H9 (cell line): Measurements from ENCODE around the gene CCDC12. TPM values are rescaled to one million over a fixed set of nuclear protein-coding genes. Genes with fewer than 3 reads are reported as not detected.

Experiments
- DNase-seq: peaks from one replicate; pipeline ENCODE4 v3.0.0-alpha.2; 2017
- H2AFZ ChIP-seq: one replicate; pipeline ENCODE4 v1.6.1; 2013; ENCODE audit warnings: mild to moderate bottlenecking, low read length, control low read depth, moderate library complexity
- H2AK5ac ChIP-seq: 2 replicates; pipeline ENCODE4 v1.6.1; 2013; ENCODE audit warnings: low read length, control low read depth, mixed read lengths; ENCODE audit not compliant: insufficient read length
- H2BK120ac ChIP-seq: one replicate; pipeline ENCODE4 v1.6.1; 2013; ENCODE audit warnings: low read depth, mild to moderate bottlenecking, low read length, control low read depth, inconsistent platforms; ENCODE audit not compliant: poor library complexity, severe bottlenecking
- H2BK12ac ChIP-seq: 2 replicates; pipeline ENCODE4 v1.6.1; 2013; ENCODE audit warnings: low read length, control low read depth, mixed read lengths, low read depth; ENCODE audit not compliant: insufficient read length
- H2BK15ac ChIP-seq: 2 replicates; pipeline ENCODE4 v1.6.1; 2013; ENCODE audit warnings: low read depth, low read length, control low read depth
- H2BK20ac ChIP-seq: one replicate; pipeline ENCODE4 v1.6.1; 2013; ENCODE audit warnings: low read depth, mild to moderate bottlenecking, low read length, control low read depth, inconsistent platforms; ENCODE audit not compliant: poor library complexity, severe bottlenecking
- H2BK5ac ChIP-seq: 2 replicates; pipeline ENCODE4 v1.6.1; 2013; ENCODE audit warnings: low read length, control low read depth, mixed read lengths; ENCODE audit not compliant: insufficient read length
- H3K14ac ChIP-seq: 2 replicates; pipeline ENCODE4 v1.6.1; 2013; ENCODE audit warnings: low read length, control low read depth; ENCODE audit not compliant: insufficient read depth
- H3K18ac ChIP-seq: 2 replicates; pipeline ENCODE4 v1.6.1; 2013; ENCODE audit warnings: low read depth, mild to moderate bottlenecking, mixed read lengths, low read length, control low read depth; ENCODE audit not compliant: insufficient read length
- H3K23ac ChIP-seq: 2 replicates; pipeline ENCODE4 v1.6.1; 2013; ENCODE audit warnings: low read length, control low read depth, mixed read lengths, low read depth; ENCODE audit not compliant: insufficient read length
- H3K23me2 ChIP-seq: 2 replicates; pipeline ENCODE4 v1.6.1; 2013; ENCODE audit warnings: low read depth, mild to moderate bottlenecking, mixed read lengths, low read length, control low read depth; ENCODE audit not compliant: insufficient read length, poor library complexity, severe bottlenecking
- H3K27ac ChIP-seq: 2 replicates; pipeline ENCODE4 v1.5.1; 2013; ENCODE audit warnings: low read length, control low read depth, mixed read lengths, low read depth; ENCODE audit not compliant: insufficient read length
- H3K27me3 ChIP-seq: 2 replicates; pipeline ENCODE4 v1.6.1; 2013; ENCODE audit warnings: low read length, control low read depth, inconsistent platforms; ENCODE audit not compliant: insufficient read depth
- H3K4ac ChIP-seq: 2 replicates; pipeline ENCODE4 v1.6.1; 2013; ENCODE audit warnings: low read depth, mild to moderate bottlenecking, control low read depth, inconsistent platforms, low read length, moderate library complexity
- H3K4me1 ChIP-seq: 2 replicates; pipeline ENCODE4 v1.6.1; 2013; ENCODE audit warnings: low read length, control low read depth, inconsistent platforms; ENCODE audit not compliant: insufficient read depth
- H3K4me2 ChIP-seq: 2 replicates; pipeline ENCODE4 v1.6.1; 2013; ENCODE audit warnings: low read length, control low read depth, mixed read lengths; ENCODE audit not compliant: insufficient read length, insufficient read depth
- H3K56ac ChIP-seq: 2 replicates; pipeline ENCODE4 v1.6.1; 2013; ENCODE audit warnings: low read depth, mild to moderate bottlenecking, mixed read lengths, low read length, control low read depth; ENCODE audit not compliant: insufficient read length
- H3K79me1 ChIP-seq: 2 replicates; pipeline ENCODE4 v1.6.1; 2013; ENCODE audit warnings: low read depth, mild to moderate bottlenecking, moderate library complexity, low read length, control low read depth, inconsistent platforms; ENCODE audit not compliant: insufficient read depth, poor library complexity, severe bottlenecking
- H3K79me2 ChIP-seq: 2 replicates; pipeline ENCODE4 v1.6.1; 2013; ENCODE audit warnings: low read length, control low read depth, inconsistent platforms; ENCODE audit not compliant: insufficient read depth
- H3K9ac ChIP-seq: 2 replicates; pipeline ENCODE4 v1.6.1; 2013; ENCODE audit warnings: low read length, control low read depth, mixed read lengths; ENCODE audit not compliant: insufficient read length; ENCODE audit errors: extremely low read depth
- H3K9me3 ChIP-seq: one replicate; pipeline ENCODE4 v1.6.1; 2013; ENCODE audit warnings: low read depth, low read length, inconsistent platforms; ENCODE audit not compliant: control insufficient read depth
- H3T11ph ChIP-seq: one replicate; pipeline ENCODE4 v1.6.1; 2013; ENCODE audit warnings: mild to moderate bottlenecking, low read length, control low read depth, inconsistent platforms
- H4K20me1 ChIP-seq: one replicate; pipeline ENCODE4 v1.6.1; 2013; ENCODE audit not compliant: control insufficient read depth, insufficient read length, insufficient read depth
- H4K5ac ChIP-seq: 2 replicates; pipeline ENCODE4 v1.6.1; 2013; ENCODE audit warnings: low read depth, mild to moderate bottlenecking, mixed read lengths, low read length, control low read depth; ENCODE audit not compliant: insufficient read length
- H4K8ac ChIP-seq: replicated peaks from 2 replicates; pipeline ENCODE4 v1.6.1; 2013; ENCODE audit warnings: low read length, control low read depth, mixed read lengths, low read depth; ENCODE audit not compliant: insufficient read length
- H4K91ac ChIP-seq: 2 replicates; pipeline ENCODE4 v1.6.1; 2013; ENCODE audit warnings: low read depth, mild to moderate bottlenecking, moderate library complexity, mixed read lengths, low read length, control low read depth; ENCODE audit not compliant: insufficient read length
- H3K27ac Mint-ChIP-seq, 3 experiments: 2 replicates in 2 of 3; 3 replicates in 1 of 3; pipeline ENCODE4 v1.8.0; 2020 to 2021; ENCODE audit warnings: mixed read lengths in 3 of 3, mild to moderate bottlenecking in 1 of 3, moderate library complexity in 1 of 3
- H3K27me3 Mint-ChIP-seq: 2 replicates; pipeline ENCODE4 v1.8.0; 2021; ENCODE audit warnings: low read depth, mild to moderate bottlenecking, moderate library complexity, mixed read lengths
- H3K36me3 Mint-ChIP-seq, 3 experiments: 2 replicates in 2 of 3; 3 replicates in 1 of 3; pipeline ENCODE4 v1.8.0; 2020 to 2021; ENCODE audit warnings: low read depth in 3 of 3, mixed read lengths in 3 of 3; ENCODE audit not compliant: insufficient read depth in 1 of 3
- H3K4me1 Mint-ChIP-seq, 2 experiments: 2 replicates each; pipeline ENCODE4 v1.8.0; 2020; ENCODE audit warnings: mixed read lengths in 2 of 2
- H3K4me3 Mint-ChIP-seq, 2 experiments: 2 replicates in 1 of 2; 3 replicates in 1 of 2; pipeline ENCODE4 v1.8.0; 2020 to 2021; ENCODE audit warnings: mild to moderate bottlenecking in 2 of 2, mixed read lengths in 2 of 2, moderate library complexity in 1 of 2
- H3K9me3 Mint-ChIP-seq, 2 experiments: 2 replicates in 1 of 2; 3 replicates in 1 of 2; pipeline ENCODE4 v1.8.0; 2020; ENCODE audit warnings: mild to moderate bottlenecking in 2 of 2, mixed read lengths in 2 of 2, moderate library complexity in 1 of 2
- WGBS: extraction: QIAGEN DNeasy Blood & Tissue Kit; methylation state at CpG from one replicate; pipeline ENCODE4 v1.1.7; 2013; ENCODE audit warnings: missing lambda C conversion rate, low lambda C conversion rate, mixed read lengths; ENCODE audit not compliant: insufficient read length; ENCODE audit errors: extremely low coverage; 5-methylcytosine and 5-hydroxymethylcytosine counted together
- total RNA-seq: library from RNA; stranded (reverse); gene quantifications from 2 replicates; pipeline ENCODE4 v1.2.1, GENCODE V29; 2021
- TF ChIP-seq, protein P1 (sequence below): fragments of 200-600 bp; sonication (generic); conservative IDR thresholded peaks from 3 replicates; pipeline ENCODE4 v1.8.0; 2021; ENCODE audit warnings: antibody characterized with exemption, mild to moderate bottlenecking

CCDC12 gene
- total RNA-seq, 1 experiment from 2014 or later: 54.0 TPM

GRCh38 chr3:46906471-46907058, 70.0 kb downstream of the CCDC12 start:
- Histone ChIP-seq H3K4me1 (no peaks in the 10 kb centered on the region), H3K79me2 (no peaks in the 10 kb centered on the region), H2AFZ (no peak overlapping the region), H3K56ac (no peak overlapping the region), H2BK20ac (no peak overlapping the region), H3K9ac (no peak overlapping the region), H4K5ac (no peak overlapping the region), H2BK120ac (no peak overlapping the region), H3K14ac (no peak overlapping the region), H2BK5ac (no peak overlapping the region), H4K8ac (no peak overlapping the region), H3K23me2 (no peaks in the 10 kb centered on the region), H3K18ac (no peak overlapping the region), H2BK15ac (no peak overlapping the region), H3K27ac (no peak overlapping the region), H3T11ph (no peak overlapping the region), H2BK12ac (no peak overlapping the region), H2AK5ac (no peak overlapping the region), H4K91ac (no peak overlapping the region), H3K79me1 (no peaks in the 10 kb centered on the region), H3K4me2 (no peak overlapping the region), H4K20me1 (no peaks in the 10 kb centered on the region), H3K9me3 (no peaks in the 10 kb centered on the region), H3K4ac (no peak overlapping the region), H3K27me3 (no peaks in the 10 kb centered on the region; the same call in 1 of the 2 replicates), H3K23ac (no peak overlapping the region)
- Mint-ChIP-seq H3K4me1 (peaks cover 3 to 5% of the 10 kb centered on the region in 2 experiments; a peak in 3 of 4 replicates), H3K36me3 (no peaks in the 10 kb centered on the region), H3K4me3 (no peak overlapping the region), H3K27me3 (peaks cover 2% of the 10 kb centered on the region; the same call in 1 of the 2 replicates), H3K27ac (no peak overlapping the region), H3K9me3 (no peaks in the 10 kb centered on the region)
- DNase-seq: no peak
- TF ChIP-seq, protein P1, sequence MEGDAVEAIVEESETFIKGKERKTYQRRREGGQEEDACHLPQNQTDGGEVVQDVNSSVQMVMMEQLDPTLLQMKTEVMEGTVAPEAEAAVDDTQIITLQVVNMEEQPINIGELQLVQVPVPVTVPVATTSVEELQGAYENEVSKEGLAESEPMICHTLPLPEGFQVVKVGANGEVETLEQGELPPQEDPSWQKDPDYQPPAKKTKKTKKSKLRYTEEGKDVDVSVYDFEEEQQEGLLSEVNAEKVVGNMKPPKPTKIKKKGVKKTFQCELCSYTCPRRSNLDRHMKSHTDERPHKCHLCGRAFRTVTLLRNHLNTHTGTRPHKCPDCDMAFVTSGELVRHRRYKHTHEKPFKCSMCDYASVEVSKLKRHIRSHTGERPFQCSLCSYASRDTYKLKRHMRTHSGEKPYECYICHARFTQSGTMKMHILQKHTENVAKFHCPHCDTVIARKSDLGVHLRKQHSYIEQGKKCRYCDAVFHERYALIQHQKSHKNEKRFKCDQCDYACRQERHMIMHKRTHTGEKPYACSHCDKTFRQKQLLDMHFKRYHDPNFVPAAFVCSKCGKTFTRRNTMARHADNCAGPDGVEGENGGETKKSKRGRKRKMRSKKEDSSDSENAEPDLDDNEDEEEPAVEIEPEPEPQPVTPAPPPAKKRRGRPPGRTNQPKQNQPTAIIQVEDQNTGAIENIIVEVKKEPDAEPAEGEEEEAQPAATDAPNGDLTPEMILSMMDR: no peak
- no CpG with 5 or more reads among the region's 4 CpGs for WGBS
